ENCODE measurements around the gene MYO9A.

- no peak for TF ChIP-seq YY1 (IDR thresholded peaks at IDR 0.05; ENCODE audit: insufficient read depth, insufficient read length)
- no peak for TF ChIP-seq ZNF274 (IDR thresholded peaks at IDR 0.05; ENCODE audit: low read depth, low read length)
- TF ChIP-seq SUZ12 (IDR thresholded peaks at IDR 0.05; ENCODE audit: extremely low read depth, insufficient read depth, insufficient read length): no peak
These were observed 96.3 kb downstream of the MYO9A start for GRCh38 chr15:72021604-72022003.

Measured in NT2/D1 (cell line).